Transverse colon (tissue), 4 donors: ENCODE data around the gene GCLC. TPM values are rescaled to one million over a fixed set of nuclear protein-coding genes. Genes with fewer than 3 reads are reported as not detected.
"Not testable (repeated sequence)": the region's sequence is repeated elsewhere in the genome, so short reads cannot be mapped to it uniquely, and the experiment has no call there.

Source experiments
- DNase-seq: peaks from one replicate; pipeline ENCODE4 v3.0.0-alpha.2; 2019
- H3K27ac ChIP-seq, 4 donors: fragments of 200-600 bp; sonication (generic); 2 replicates each; pipeline ENCODE4 v1.5.1; 2016 to 2018; ENCODE audit warnings: inconsistent platforms in 4 of 4
- H3K27me3 ChIP-seq: fragments of 200-600 bp; sonication (generic); 2 replicates; pipeline ENCODE4 v1.5.1; 2017; ENCODE audit warnings: inconsistent platforms
- H3K36me3 ChIP-seq, 4 donors: fragments of 200-600 bp; sonication (generic); 2 replicates each; pipeline ENCODE4 v1.5.1; 2017 to 2019; ENCODE audit warnings: inconsistent platforms in 4 of 4
- H3K4me1 ChIP-seq, 4 donors: fragments of 200-600 bp; sonication (generic); 2 replicates each; pipeline ENCODE4 v1.5.1; 2017 to 2020; ENCODE audit warnings: inconsistent platforms in 4 of 4
- H3K4me3 ChIP-seq, 4 donors: fragments of 200-600 bp; sonication (generic); 1 replicate in 1 of 4; 2 replicates in 3 of 4; pipeline versions ENCODE4 v1.5.1 to v1.6.1; 2017 to 2019; ENCODE audit warnings: inconsistent platforms in 4 of 4
- H3K9me3 ChIP-seq, 2 donors: fragments of 200-600 bp; sonication (generic); 2 replicates each; pipeline ENCODE4 v1.5.1; 2017 to 2019; ENCODE audit warnings: inconsistent platforms in 2 of 2
- CTCF ChIP-seq, 5 experiments: fragments of 200-600 bp in 3 of 5; fragments of 450-650 bp in 2 of 5; sonication (generic) in 3 of 5; IDR thresholded peaks; 1 replicate in 2 of 5; 2 replicates in 3 of 5; pipeline ENCODE4 v1.5.1; 2016 to 2017; ENCODE audit warnings: antibody characterized with exemption in 5 of 5, inconsistent platforms in 3 of 5, mild to moderate bottlenecking in 2 of 5, moderate library complexity in 1 of 5
- EP300 ChIP-seq: sonication (generic); formaldehyde crosslinking; IDR thresholded peaks from one replicate; pipeline ENCODE4 v1.6.1; 2017; ENCODE audit warnings: antibody characterized with exemption, low read depth
- POLR2A ChIP-seq: fragments of 450-650 bp; IDR thresholded peaks from one replicate; pipeline ENCODE4 v1.6.1; 2016; ENCODE audit warnings: antibody characterized with exemption, mild to moderate bottlenecking, moderate library complexity
- POLR2AphosphoS5 ChIP-seq, 3 donors: sonication (generic); formaldehyde crosslinking; IDR thresholded peaks; one replicate each; pipeline ENCODE4 v1.6.1; 2016; ENCODE audit warnings: antibody characterized with exemption in 3 of 3
- WGBS, 2 donors: methylation state at CpG; one replicate each; pipeline ENCODE4 v1.1.5; 2018; ENCODE audit warnings: low coverage in 1 of 2; 5-methylcytosine and 5-hydroxymethylcytosine counted together
- in situ Hi-C, 4 donors: fragments of 200-750 bp; cut with MboI; loops; one replicate each; pipeline versions ENCODE4 v1.15.0 to v1.15.1; 2017; ENCODE audit warnings: low sequenced_read_pairs in 3 of 4, low pct_ligation_motif_present in 1 of 4, low pct_unique_long_range_greater_than_20kb in 1 of 4
- intact Hi-C: fragments of 100-400 bp; cut with DNase I; formaldehyde crosslinking; loops from one replicate; pipeline ENCODE4 v1.15.1; 2023; ENCODE audit warnings: low total_unique reads
- total RNA-seq, 4 donors: library from RNA; depleted of rRNA; stranded (reverse); fragments of >200 nt; gene quantifications; one replicate each; pipeline ENCODE4 v1.1.0, GENCODE V29; 2016

The GCLC gene
- total RNA-seq, 4 donors from 2014 or later: 35.2 to 146 (median 64.1) TPM

- 47 to 61% methylated on average over 7 to 10 of the region's 10 CpGs for WGBS, 2 donors
- no peaks in the 10 kb centered on the region for H3K36me3 ChIP-seq
- H3K27ac ChIP-seq: peak overlapping the region in 1 of 4 donors; percentile 18
- TF ChIP-seq EP300 (no peak), CTCF (IDR thresholded peaks at IDR 0.05) (no peak), POLR2A (no peak)
- peaks cover 0 to 8% (median 4%) of the 10 kb centered on the region in 4 donors for H3K4me1 ChIP-seq
- no peaks in the 10 kb centered on the region for H3K27me3 ChIP-seq
- no peaks in the 10 kb centered on the region for H3K9me3 ChIP-seq
- no peak overlapping the region for H3K4me3 ChIP-seq
- DNase-seq: no peak
- in situ Hi-C loops: loop anchor here (5.0 to 10.0 kb wide), 3 partner anchors 309 to 316 kb away; no protein-coding TSS in a partner anchor
- intact Hi-C loops: no loop called here
Observed at GRCh38 chr6:53483423-53484353, 61.2 kb downstream of the GCLC start.

GRCh38 chr6:53481323-53481722 lies 63.6 kb downstream of the GCLC start:
- H3K4me1 ChIP-seq: no peaks in the 10 kb centered on the region
- no peak for TF ChIP-seq CTCF (IDR thresholded peaks at IDR 0.05)
- no peak for TF ChIP-seq POLR2A
- no peak for TF ChIP-seq POLR2AphosphoS5 (IDR thresholded peaks at IDR 0.05)
- no peak for TF ChIP-seq EP300
- no peak overlapping the region for H3K4me3 ChIP-seq
- WGBS, 2 donors: 51 to 52% methylated on average over 2 of the region's 2 CpGs
- in situ Hi-C loops (loop anchor here (5.0 to 10.0 kb wide), 3 partner anchors 307 to 314 kb away; no protein-coding TSS in a partner anchor), intact Hi-C loops (no loop called here)
- no peaks in the 10 kb centered on the region for H3K27me3 ChIP-seq
- no peaks in the 10 kb centered on the region for H3K9me3 ChIP-seq
- no peak for DNase-seq
- H3K36me3 ChIP-seq: no peaks in the 10 kb centered on the region
- H3K27ac ChIP-seq: no peak overlapping the region

GRCh38 chr6:53480774-53481173 lies 64.1 kb downstream of the GCLC start:
- DNase-seq, H3K36me3 ChIP-seq, H3K27me3 ChIP-seq, H3K9me3 ChIP-seq, H3K4me3 ChIP-seq, intact Hi-C loops, H3K4me1 ChIP-seq, H3K27ac ChIP-seq: not testable (repeated sequence)
- WGBS, 2 donors: 77 to 88% methylated on average over 3 to 4 of the region's 4 CpGs
- in situ Hi-C loops: loop anchor here (5.0 to 10.0 kb wide), 3 partner anchors 306 to 313 kb away; no protein-coding TSS in a partner anchor

GRCh38 chr6:53479871-53480270 lies 65.0 kb downstream of the GCLC start:
- in situ Hi-C loops (loop anchor here (5.0 to 10.0 kb wide), 3 partner anchors 305 to 313 kb away; no protein-coding TSS in a partner anchor), intact Hi-C loops (no loop called here)
- H3K27ac ChIP-seq: no peak overlapping the region
- no peaks in the 10 kb centered on the region for H3K4me1 ChIP-seq
- WGBS, 2 donors: 36 to 68% methylated on average over 1 of the region's 1 CpG
- no peak for DNase-seq
- H3K36me3 ChIP-seq: no peaks in the 10 kb centered on the region
- no peaks in the 10 kb centered on the region for H3K9me3 ChIP-seq
- no peaks in the 10 kb centered on the region for H3K27me3 ChIP-seq
- no peak overlapping the region for H3K4me3 ChIP-seq
- TF ChIP-seq CTCF (IDR thresholded peaks at IDR 0.05): no peak
- no peak for TF ChIP-seq POLR2A
- no peak for TF ChIP-seq EP300
- no peak for TF ChIP-seq POLR2AphosphoS5 (IDR thresholded peaks at IDR 0.05)
